Left ventricle myocardium inferior (tissue), 1 donor: ENCODE results near the gene FARP1. TPM values are rescaled to one million over a fixed set of nuclear protein-coding genes. Genes with fewer than 3 reads are reported as not detected.
A peak's percentile ranks its signal among the peaks of the same experiment; 100 is the strongest.

Experiments
- DNase-seq: peaks from one replicate; pipeline ENCODE4 v3.0.0-alpha.2; 2020
- H3K27ac ChIP-seq: fragments of 200-600 bp; replicated peaks from 2 replicates; pipeline ENCODE4 v1.8.0; 2021
- H3K27me3 ChIP-seq: fragments of 200-600 bp; 2 replicates; pipeline ENCODE4 v1.8.0; 2021; ENCODE audit warnings: low read depth
- H3K36me3 ChIP-seq: fragments of 200-600 bp; 2 replicates; pipeline ENCODE4 v1.8.0; 2021
- H3K4me1 ChIP-seq: fragments of 200-600 bp; 2 replicates; pipeline ENCODE4 v1.8.0; 2021
- H3K4me3 ChIP-seq: fragments of 200-600 bp; 2 replicates; pipeline ENCODE4 v1.8.0; 2021; ENCODE audit warnings: mild to moderate bottlenecking, moderate library complexity
- H3K9me3 ChIP-seq: fragments of 200-600 bp; replicated peaks from 2 replicates; pipeline ENCODE4 v1.8.0; 2021
- intact Hi-C: fragments of 100-400 bp; cut with micrococcal nuclease; formaldehyde crosslinking; loops from one replicate; pipeline ENCODE4 v1.11.0; 2022
- total RNA-seq: library from RNA; stranded (reverse); fragmentation: NEBNext Ultra II Directional; extraction: Animal tissue kit (Norgen Biotek cat#: 25700); gene quantifications from one replicate; pipeline ENCODE4 v1.2.1, GENCODE V29; 2021
- TF ChIP-seq, protein P1 (sequence below): fragments of 200-600 bp; IDR thresholded peaks from 2 replicates; pipeline ENCODE4 v1.8.0; 2021; ENCODE audit warnings: antibody characterized with exemption, mild to moderate bottlenecking, borderline replicate concordance
- donor health status: DM: no; HTN: yes; CAD: no; lungs with severe emphysema.

The FARP1 gene
- total RNA-seq, 1 donor from 2014 or later = 17.6 TPM

GRCh38 chr13:98175043-98175442 is 32.1 kb downstream of the FARP1 start:
- Histone ChIP-seq H3K27ac (peak overlapping the region; percentile 18), H3K9me3 (no peaks in the 10 kb centered on the region), H3K36me3 (peaks cover 8% of the 10 kb centered on the region), H3K27me3 (no peaks in the 10 kb centered on the region), H3K4me1 (peaks cover 37% of the 10 kb centered on the region), H3K4me3 (no peak overlapping the region)
- TF ChIP-seq, protein P1, sequence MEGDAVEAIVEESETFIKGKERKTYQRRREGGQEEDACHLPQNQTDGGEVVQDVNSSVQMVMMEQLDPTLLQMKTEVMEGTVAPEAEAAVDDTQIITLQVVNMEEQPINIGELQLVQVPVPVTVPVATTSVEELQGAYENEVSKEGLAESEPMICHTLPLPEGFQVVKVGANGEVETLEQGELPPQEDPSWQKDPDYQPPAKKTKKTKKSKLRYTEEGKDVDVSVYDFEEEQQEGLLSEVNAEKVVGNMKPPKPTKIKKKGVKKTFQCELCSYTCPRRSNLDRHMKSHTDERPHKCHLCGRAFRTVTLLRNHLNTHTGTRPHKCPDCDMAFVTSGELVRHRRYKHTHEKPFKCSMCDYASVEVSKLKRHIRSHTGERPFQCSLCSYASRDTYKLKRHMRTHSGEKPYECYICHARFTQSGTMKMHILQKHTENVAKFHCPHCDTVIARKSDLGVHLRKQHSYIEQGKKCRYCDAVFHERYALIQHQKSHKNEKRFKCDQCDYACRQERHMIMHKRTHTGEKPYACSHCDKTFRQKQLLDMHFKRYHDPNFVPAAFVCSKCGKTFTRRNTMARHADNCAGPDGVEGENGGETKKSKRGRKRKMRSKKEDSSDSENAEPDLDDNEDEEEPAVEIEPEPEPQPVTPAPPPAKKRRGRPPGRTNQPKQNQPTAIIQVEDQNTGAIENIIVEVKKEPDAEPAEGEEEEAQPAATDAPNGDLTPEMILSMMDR = no peak
- intact Hi-C loops = no loop called here
- DNase-seq = no peak

- H3K27ac ChIP-seq = no peak overlapping the region
- no peak for DNase-seq
- H3K9me3 ChIP-seq = no peaks in the 10 kb centered on the region
- no peak overlapping the region for H3K4me3 ChIP-seq
- peaks cover 37% of the 10 kb centered on the region for H3K4me1 ChIP-seq
- TF ChIP-seq, protein P1 = no peak
- no peaks in the 10 kb centered on the region for H3K27me3 ChIP-seq
- H3K36me3 ChIP-seq = peaks cover 8% of the 10 kb centered on the region
- intact Hi-C loops = no loop called here
Measured at GRCh38 chr13:98175823-98176222, 32.9 kb downstream of the FARP1 start.

DNA sequence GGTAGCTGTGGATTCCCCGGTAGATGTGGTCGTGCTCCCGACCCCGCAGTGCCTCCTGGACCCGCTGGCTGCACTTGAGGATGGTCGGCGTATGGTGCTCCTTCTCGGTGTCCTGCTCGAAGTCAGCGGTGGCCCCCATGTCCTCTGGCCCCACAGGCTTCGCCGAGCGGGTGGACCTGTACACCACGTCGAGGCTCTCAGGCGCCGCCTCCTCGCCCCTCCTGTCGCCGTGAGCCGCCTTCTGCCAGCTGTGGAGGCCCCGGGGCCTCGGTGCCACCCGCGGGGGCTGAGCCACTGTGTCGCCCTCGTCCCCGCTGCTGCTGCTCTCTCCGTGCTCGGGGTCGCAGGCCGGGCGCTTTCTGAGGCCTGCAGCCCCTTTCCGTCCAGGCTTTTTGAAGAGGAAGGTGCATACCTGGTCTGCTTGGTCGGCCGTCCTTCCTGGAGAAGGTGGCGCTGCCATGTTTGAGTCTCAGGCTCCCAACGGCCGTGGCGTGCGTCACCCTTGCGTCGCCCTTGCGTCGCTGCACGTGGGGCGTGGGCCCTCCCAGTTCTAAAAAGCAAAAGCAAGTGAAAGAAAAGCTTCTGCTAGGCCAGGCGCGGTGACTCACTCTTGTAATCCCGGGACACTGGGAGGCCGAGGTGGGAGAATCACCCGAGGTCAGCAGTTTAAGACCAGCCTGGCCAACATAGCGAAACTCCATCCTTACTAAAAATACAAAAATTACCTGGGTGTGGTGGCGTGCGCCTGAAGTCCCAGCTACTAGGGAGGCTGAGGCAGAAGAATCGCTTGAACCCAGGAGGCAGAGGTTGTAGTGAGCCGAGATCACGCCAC is 34.1 kb downstream of the FARP1 start, which contains the start of gene RNF113B:
Gene RNF113B, minus strand, starts transcription at position 493 of the 832 bp plus-strand sequence. Its CDS starts 33 bp downstream, at position 460.
- peaks cover 8% of the 10 kb centered on the region for H3K36me3 ChIP-seq
- no peak for DNase-seq
- H3K4me1 ChIP-seq = peaks cover 28% of the 10 kb centered on the region
- H3K27ac ChIP-seq = no peak within 1 kb of the TSS
- TF ChIP-seq, protein P1 = no peak
- no peaks in the 10 kb centered on the region for H3K27me3 ChIP-seq
- H3K4me3 ChIP-seq = no peak within 1 kb of the TSS
- no peaks in the 10 kb centered on the region for H3K9me3 ChIP-seq
- intact Hi-C loops = no loop called here

DNA sequence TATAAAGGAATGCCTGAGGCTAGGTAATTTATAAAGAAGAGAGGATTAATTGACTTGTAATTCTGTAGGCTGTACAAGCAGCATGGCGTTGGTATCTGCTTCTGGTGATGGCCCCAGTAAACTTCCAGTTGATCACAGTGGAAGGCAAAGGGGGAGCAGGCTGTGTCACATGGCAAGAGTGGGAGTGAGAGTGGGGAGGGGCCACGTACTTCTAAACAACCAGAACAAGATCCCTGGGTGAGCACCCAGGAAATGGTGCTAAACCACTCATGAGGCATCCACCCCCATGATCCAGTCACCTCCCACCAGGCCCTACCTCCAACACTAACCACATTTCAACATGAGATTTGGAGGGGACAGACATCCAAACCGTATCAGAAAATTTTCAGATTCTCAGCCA is 37.2 kb downstream of the FARP1 start:
- H3K36me3 ChIP-seq = peaks cover 8% of the 10 kb centered on the region
- H3K27ac ChIP-seq = no peak overlapping the region
- no peaks in the 10 kb centered on the region for H3K9me3 ChIP-seq
- no peaks in the 10 kb centered on the region for H3K4me1 ChIP-seq
- H3K4me3 ChIP-seq = no peak overlapping the region
- DNase-seq = no peak
- intact Hi-C loops = no loop called here
- no peaks in the 10 kb centered on the region for H3K27me3 ChIP-seq
- TF ChIP-seq, protein P1 = no peak

DNA sequence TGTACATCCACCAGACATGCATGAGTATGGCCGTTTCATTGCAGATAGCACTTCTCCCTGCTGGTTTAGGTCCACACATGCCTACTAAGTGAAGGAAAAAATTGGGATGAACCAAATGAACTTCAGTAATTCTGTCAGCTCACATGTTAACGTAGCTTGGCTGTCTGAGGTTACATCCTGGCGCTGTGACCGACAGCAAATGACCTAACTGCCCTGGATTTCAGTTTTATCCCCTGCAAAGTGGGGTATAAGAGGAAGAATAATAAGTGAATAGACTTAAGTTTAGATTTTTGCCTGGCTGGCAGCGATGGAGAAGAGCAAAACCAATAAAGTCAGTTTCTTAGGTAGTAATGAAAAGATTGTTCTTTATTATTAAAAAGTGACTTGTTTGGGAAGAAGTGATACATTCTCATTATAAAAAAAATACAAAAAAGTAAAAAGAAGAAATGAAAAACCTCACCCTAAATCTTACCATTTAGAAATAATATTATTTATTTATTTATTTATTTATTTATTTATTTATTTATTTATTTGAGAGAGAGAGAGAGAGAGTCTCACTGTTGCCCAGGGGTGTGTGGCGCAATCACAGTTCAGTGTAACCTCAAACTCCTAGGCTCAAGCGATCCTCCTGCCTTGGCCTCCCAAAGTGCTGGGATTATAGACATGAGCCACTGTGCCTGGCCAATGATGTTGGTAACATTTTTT is 38.4 kb downstream of the FARP1 start:
- no peak for DNase-seq
- H3K36me3 ChIP-seq = peaks cover 8% of the 10 kb centered on the region
- H3K4me1 ChIP-seq = no peaks in the 10 kb centered on the region
- no peak overlapping the region for H3K4me3 ChIP-seq
- no peaks in the 10 kb centered on the region for H3K27me3 ChIP-seq
- TF ChIP-seq, protein P1 = no peak
- intact Hi-C loops = no loop called here
- no peak overlapping the region for H3K27ac ChIP-seq
- no peaks in the 10 kb centered on the region for H3K9me3 ChIP-seq
